GM12878 (cell line): ENCODE data around the gene CIAPIN1. TPM values are rescaled to one million over a fixed set of nuclear protein-coding genes. Genes with fewer than 3 reads are reported as not detected.

Experiments used
- ATAC-seq: fragments of 200-7000 bp; cut with Tn5 transposase; 3 replicates; pipeline ENCODE4 v1.9.1; 2020; ENCODE audit warnings: mild to moderate bottlenecking, moderate library complexity
- BruUV-seq: library from RNA; stranded (reverse); fragments of 400-500 nt; replicated peaks from 2 replicates; lab custom pipeline; 2021; lab: Mats Ljungman, UMichigan
- CTCF ChIA-PET: fragments of 300-600 bp; sonication (Branson Sonifier 250); formaldehyde crosslinking; extraction: SDS; loops from one replicate; lab custom pipeline; 2021; ENCODE audit warnings: inconsistent platforms; lab: Yijun Ruan, JAX
- POLR2A ChIA-PET: fragments of 350-600 bp; formaldehyde crosslinking; extraction: SDS; loops from one replicate; lab custom pipeline; 2021; ENCODE audit warnings: inconsistent platforms; lab: Charles Lee
- RAD21 ChIA-PET: fragments of 300-600 bp; sonication (Branson Sonifier 250); formaldehyde crosslinking; loops from one replicate; lab custom pipeline; 2023; ENCODE audit warnings: antibody characterized with exemption; ENCODE audit not compliant: unreplicated experiment; lab: Charles Lee
- SMC1A ChIA-PET: fragments of 300-600 bp; sonication (Branson Sonifier 250); formaldehyde crosslinking; loops from one replicate; lab custom pipeline; 2023; ENCODE audit not compliant: unreplicated experiment, uncharacterized antibody; lab: Charles Lee
- DNase-seq: peaks from one replicate; pipeline ENCODE4 v3.0.0-alpha.2; 2011; ENCODE audit warnings: low read depth, low spot score
- FAIRE-seq: peaks from 3 replicates; lab custom pipeline; 2011; peaks lifted over from hg19 to GRCh38; lab: Jason Lieb, UNC
- H2AFZ ChIP-seq: 2 replicates; pipeline ENCODE4 v1.6.0; 2011; ENCODE audit warnings: low read depth, low read length, control low read depth; ENCODE audit not compliant: control insufficient read depth
- H3K27ac ChIP-seq: 2 replicates; pipeline ENCODE4 v1.5.1; 2011; ENCODE audit warnings: control low read depth; ENCODE audit not compliant: control insufficient read depth, insufficient read depth
- H3K27me3 ChIP-seq, 2 experiments: replicated peaks in 1 of 2; 2 replicates each; pipeline versions ENCODE4 v1.6.0 to v1.6.1; 2011; ENCODE audit warnings: low read length in 1 of 2; ENCODE audit not compliant: control insufficient read depth in 2 of 2, insufficient read depth in 2 of 2
- H3K36me3 ChIP-seq, 2 experiments: 2 replicates each; pipeline ENCODE4 v1.5.1; 2011; ENCODE audit warnings: low read length in 1 of 2; ENCODE audit not compliant: control insufficient read depth in 2 of 2, insufficient read depth in 2 of 2
- H3K4me1 ChIP-seq: 2 replicates; pipeline ENCODE4 v1.6.1; 2011; ENCODE audit warnings: mild to moderate bottlenecking, low read length, moderate library complexity, mixed read lengths; ENCODE audit not compliant: control insufficient read depth, insufficient read depth
- H3K4me2 ChIP-seq: 2 replicates; pipeline ENCODE4 v1.6.0; 2011; ENCODE audit warnings: control low read depth; ENCODE audit not compliant: control insufficient read depth, insufficient read depth
- H3K4me3 ChIP-seq: fragments of 200-600 bp; sonication (generic); 2 replicates; pipeline ENCODE4 v1.5.1; 2016
- H3K79me2 ChIP-seq: 2 replicates; pipeline ENCODE4 v1.6.0; 2011; ENCODE audit warnings: low read length; ENCODE audit not compliant: control insufficient read depth, insufficient read depth
- H3K9ac ChIP-seq: 2 replicates; pipeline ENCODE4 v1.8.0; 2011; ENCODE audit warnings: low read length, control low read depth, mixed read lengths; ENCODE audit not compliant: control insufficient read depth, insufficient read depth
- H3K9me3 ChIP-seq: replicated peaks from 3 replicates; pipeline ENCODE4 v1.5.1; 2011; ENCODE audit warnings: mild to moderate bottlenecking, low read length; ENCODE audit not compliant: control insufficient read depth, insufficient read depth
- H4K20me1 ChIP-seq: 2 replicates; pipeline ENCODE4 v1.6.0; 2011; ENCODE audit not compliant: control insufficient read depth, insufficient read depth
- BACH1 ChIP-seq: fragments of 450-650 bp; IDR thresholded peaks from 2 replicates; pipeline ENCODE4 v1.6.1; 2017; ENCODE audit warnings: mild to moderate bottlenecking, borderline replicate concordance
- BHLHE40 ChIP-seq, 2 experiments: fragments of 450-650 bp in 1 of 2; IDR thresholded peaks; 2 replicates each; pipeline ENCODE4 v1.6.1; 2011 to 2017; ENCODE audit warnings: low read depth in 2 of 2, borderline replicate concordance in 1 of 2, improper control_type of control experiment in 1 of 2, low read length in 1 of 2, mild to moderate bottlenecking in 1 of 2
- CHD1 ChIP-seq: IDR thresholded peaks from 2 replicates; pipeline ENCODE4 v1.6.1; 2012; ENCODE audit warnings: low read depth, low read length, improper control_type of control experiment
- CREB1 ChIP-seq: IDR thresholded peaks from 2 replicates; pipeline ENCODE4 v1.6.1; 2012; ENCODE audit warnings: low read depth, mild to moderate bottlenecking, inconsistent platforms
- FOXK2 ChIP-seq: fragments of 450-650 bp; IDR thresholded peaks from 2 replicates; pipeline ENCODE4 v1.6.1; 2017; ENCODE audit warnings: mild to moderate bottlenecking, moderate library complexity
- HDGF ChIP-seq: fragments of 450-650 bp; IDR thresholded peaks from 2 replicates; pipeline ENCODE4 v1.6.1; 2016; ENCODE audit warnings: antibody characterized with exemption
- IRF4 ChIP-seq: IDR thresholded peaks from 2 replicates; pipeline ENCODE4 v1.6.1; 2011; ENCODE audit warnings: low read depth, low read length
- MLLT1 ChIP-seq: fragments of 450-650 bp; IDR thresholded peaks from 2 replicates; pipeline ENCODE4 v1.6.1; 2016; ENCODE audit warnings: mild to moderate bottlenecking
- NKRF ChIP-seq: fragments of 450-650 bp; conservative IDR thresholded peaks from 2 replicates; pipeline ENCODE4 v1.6.1; 2017; ENCODE audit warnings: mild to moderate bottlenecking, moderate library complexity
- RB1 ChIP-seq: fragments of 450-650 bp; formaldehyde crosslinking; IDR thresholded peaks from 2 replicates; pipeline ENCODE4 v1.6.1; 2017; ENCODE audit warnings: mild to moderate bottlenecking, borderline replicate concordance
- SKIL ChIP-seq: fragments of 450-650 bp; IDR thresholded peaks from 2 replicates; pipeline ENCODE4 v1.6.1; 2017; ENCODE audit warnings: mild to moderate bottlenecking, low read depth, inconsistent platforms; ENCODE audit not compliant: poor library complexity, severe bottlenecking
- SP1 ChIP-seq: IDR thresholded peaks from one replicate; pipeline ENCODE4 v1.6.1; 2011; ENCODE audit warnings: low read depth, low read length
- WRNIP1 ChIP-seq: IDR thresholded peaks from 2 replicates; pipeline ENCODE4 v1.6.1; 2011; ENCODE audit warnings: low read depth, low read length, improper control_type of control experiment, borderline replicate concordance
- ZNF622 ChIP-seq: fragments of 450-650 bp; IDR thresholded peaks from 2 replicates; pipeline ENCODE4 v1.6.1; 2017; ENCODE audit warnings: mild to moderate bottlenecking, inconsistent platforms
- ZNF687 ChIP-seq: fragments of 450-650 bp; IDR thresholded peaks from 2 replicates; pipeline ENCODE4 v1.6.1; 2017; ENCODE audit warnings: mild to moderate bottlenecking, moderate library complexity
- WGBS: methylation state at CpG from one replicate; pipeline ENCODE4 v1.1.6; 2016; ENCODE audit warnings: low lambda C conversion rate; ENCODE audit not compliant: insufficient replicate concordance, insufficient coverage; ENCODE audit errors: missing lambda C conversion rate; 5-methylcytosine and 5-hydroxymethylcytosine counted together
- in situ Hi-C: fragments of 300-500 bp; cut with MboI; formaldehyde crosslinking; loops from 9 replicates; pipeline ENCODE4 v1.14.3; 2018; ENCODE audit warnings: mixed read lengths
- intact Hi-C: fragments of 100-400 bp; cut with micrococcal nuclease; formaldehyde crosslinking; loops from one replicate; pipeline ENCODE4 v1.14.2; 2022; ENCODE audit not compliant: unreplicated experiment
- polyA plus RNA-seq, 11 experiments: library from polyadenylated mRNA; depleted of rRNA in 4 of 11; unstranded in 6 of 11; stranded (reverse) in 5 of 11; fragments of >200 nt; fragmentation: Nextera tagmentation in 4 of 11; fragmentation: Illumina TruSeq in 1 of 11; extraction: Ambion mirVana in 4 of 11; extraction: Trizol in 1 of 11; gene quantifications; 1 replicate in 1 of 11; 2 replicates in 10 of 11; pipeline versions ENCODE4 v1.2.1 to v1.2.3, GENCODE V29; 2011 to 2016; ENCODE audit warnings: inconsistent platforms in 2 of 11, missing spikeins in 2 of 11, low read depth in 1 of 11
- total RNA-seq, 4 experiments: library from RNA; depleted of rRNA in 3 of 4; stranded (reverse); fragments of >200 nt in 3 of 4; fragmentation: Illumina TruSeq in 1 of 4; extraction: Trizol in 1 of 4; gene quantifications; 2 replicates each; pipeline versions ENCODE4 v1.2.1 to v1.2.3, GENCODE V29; 2013 to 2021

Gene CIAPIN1
- total and polyA plus RNA-seq, 10 of the 15 experiments (the other 5 are each of a cell fraction or from before 2014, with no cell fraction given), result 46.2 to 150 (median 54.3) TPM

- no TSS peak for BruUV-seq
- POLR2A ChIA-PET, result interaction anchor here (0.5 kb wide), 1 partner anchor 77 kb away, joined by 4 read pairs; no protein-coding TSS in a partner anchor
- in situ Hi-C loops, result no loop called here
- TF ChIP-seq RB1, result no peak
- TF ChIP-seq HDGF, result no peak
- no peak for TF ChIP-seq SKIL
- no peak for TF ChIP-seq BACH1
- TF ChIP-seq NKRF, result no peak
- TF ChIP-seq ZNF622, result no peak
- no peak for TF ChIP-seq FOXK2
- TF ChIP-seq WRNIP1, result no peak
- TF ChIP-seq SP1, result no peak
- no peak for TF ChIP-seq CREB1
- TF ChIP-seq IRF4, result no peak
- TF ChIP-seq ZNF687, result no peak
- no peak for TF ChIP-seq CHD1
- TF ChIP-seq MLLT1, result no peak
- TF ChIP-seq BHLHE40 (IDR thresholded peaks at IDR 0.05; ENCODE audit: borderline replicate concordance in 1 of 2, low read depth in 2 of 2, low read length in 1 of 2), result no peak
Observed at GRCh38 chr16:57445510-57445909, 1.7 kb downstream of the CIAPIN1 start.

More at GRCh38 chr16:57445510-57445909, 1.7 kb downstream of the CIAPIN1 start:
- H3K27ac ChIP-seq, result no peak overlapping the region
- H3K36me3 ChIP-seq, result peaks cover under 1 to 1% of the 10 kb centered on the region in 2 experiments; a peak in 2 of 4 replicates
- FAIRE-seq (no peak), DNase-seq (no peak), ATAC-seq (no peak)
- RAD21 ChIA-PET, result no interaction called here
- H3K4me3 ChIP-seq, result 0 out of 2 replicates have a peak overlapping the region, but pooled peaks have one; percentile 97
- CTCF ChIA-PET, result interaction anchor here (0.6 to 6.5 kb wide), 5 partner anchors 13 to 650 kb away, joined by 3 to 42 read pairs (median 15); partner anchors contain the start of gene POLR2C
- peaks cover 6% of the 10 kb centered on the region; the same call in 2 of the 3 replicates for H3K9me3 ChIP-seq
- peaks cover 40% of the 10 kb centered on the region for H3K79me2 ChIP-seq
- no peak overlapping the region for H2AFZ ChIP-seq
- no peak overlapping the region for H3K4me2 ChIP-seq
- H3K27me3 ChIP-seq, result no peaks in the 10 kb centered on the region
- SMC1A ChIA-PET, result interaction anchor here (1.2 to 1.8 kb wide), 3 partner anchors 29 to 99 kb away, joined by 3 to 8 read pairs (median 3); partner anchors contain the start of gene DOK4
- WGBS, result 100% methylated on average over 2 of the region's 2 CpGs
- no peaks in the 10 kb centered on the region for H4K20me1 ChIP-seq
- peaks cover 6% of the 10 kb centered on the region; the same call in 1 of the 2 replicates for H3K4me1 ChIP-seq
- H3K9ac ChIP-seq, result no peak overlapping the region
- intact Hi-C loops, result loop anchor here (10.0 kb wide), 1 partner anchor 679 kb away; the partner anchor contains the start of gene CFAP20
